HG02981 (cell line): ENCODE results near the gene CELF2.

Experiments used
- ATAC-seq: cut with Tn5 transposase; IDR thresholded peaks from one replicate; pipeline ENCODE4 v1.9.1; 2021; ENCODE audit warnings: mild to moderate bottlenecking, moderate library complexity; ENCODE audit not compliant: unreplicated experiment

CELF2 gene

GRCh38 chr10:11150879-11151415 is 133.3 kb downstream of the CELF2 start:
- no peak for ATAC-seq

GRCh38 chr10:11152801-11153200 is 135.1 kb downstream of the CELF2 start:
- ATAC-seq: no peak

- ATAC-seq: no peak
Observed at GRCh38 chr10:11153245-11153644, 135.6 kb downstream of the CELF2 start.

GRCh38 chr10:11153766-11154165 is 136.1 kb downstream of the CELF2 start:
- no peak for ATAC-seq

GRCh38 chr10:11154333-11154732 is 136.7 kb downstream of the CELF2 start:
- no peak for ATAC-seq

GRCh38 chr10:11154849-11155498 is 137.3 kb downstream of the CELF2 start:
- no peak for ATAC-seq

GRCh38 chr10:11156480-11156879 is 138.8 kb downstream of the CELF2 start:
- no peak for ATAC-seq

- no peak for ATAC-seq
Observed at GRCh38 chr10:11157292-11158076, 139.8 kb downstream of the CELF2 start.

GRCh38 chr10:11158080-11158479 is 140.4 kb downstream of the CELF2 start:
- ATAC-seq: no peak

GRCh38 chr10:11159543-11160215 is 142.0 kb downstream of the CELF2 start:
- no peak for ATAC-seq

- no peak for ATAC-seq
Observed at GRCh38 chr10:11161096-11161495, 143.4 kb downstream of the CELF2 start.

GRCh38 chr10:11161910-11162309 is 144.2 kb downstream of the CELF2 start:
- ATAC-seq: no peak

GRCh38 chr10:11162828-11163599 is 145.3 kb downstream of the CELF2 start:
- ATAC-seq: peak; percentile 51

- ATAC-seq: no peak
Observed at GRCh38 chr10:11163780-11164550, 146.3 kb downstream of the CELF2 start.

GRCh38 chr10:11164551-11164802 is 146.8 kb downstream of the CELF2 start:
- no peak for ATAC-seq

- peak; percentile 16 for ATAC-seq
Observed at GRCh38 chr10:11164803-11165590, 147.3 kb downstream of the CELF2 start.

- ATAC-seq: peak; percentile 64
Observed at GRCh38 chr10:11165591-11166543, 148.2 kb downstream of the CELF2 start.

GRCh38 chr10:11166550-11166949 is 148.9 kb downstream of the CELF2 start:
- ATAC-seq: no peak
